Rectal smooth muscle tissue (tissue), 1 donor: ENCODE data around the gene MYBPHL.
"Not testable (repeated sequence)": the region's sequence is repeated elsewhere in the genome, so short reads cannot be mapped to it uniquely, and the experiment has no call there.

Experiments used
- H3K27ac ChIP-seq: one replicate; pipeline ENCODE4 v1.7.0; 2013; ENCODE audit warnings: low read depth, low read length, inconsistent platforms
- H3K27me3 ChIP-seq: one replicate; pipeline ENCODE4 v1.7.0; 2013; ENCODE audit warnings: low read length; ENCODE audit not compliant: control insufficient read depth, insufficient read depth
- H3K36me3 ChIP-seq: one replicate; pipeline ENCODE4 v1.7.0; 2013; ENCODE audit warnings: low read length; ENCODE audit not compliant: control insufficient read depth, insufficient read depth
- H3K4me1 ChIP-seq: one replicate; pipeline ENCODE4 v1.7.0; 2013; ENCODE audit warnings: low read length; ENCODE audit not compliant: control insufficient read depth, insufficient read depth
- H3K4me3 ChIP-seq: one replicate; pipeline ENCODE4 v1.7.0; 2013; ENCODE audit warnings: low read length
- H3K9ac ChIP-seq: one replicate; pipeline ENCODE4 v1.7.0; 2013; ENCODE audit warnings: low read length

MYBPHL gene

GRCh38 chr1:109300650-109301151 is 6.1 kb downstream of the MYBPHL start:
- no peak overlapping the region for H3K4me3 ChIP-seq
- H3K36me3 ChIP-seq, result no peaks in the 10 kb centered on the region
- no peak overlapping the region for H3K27ac ChIP-seq
- H3K27me3 ChIP-seq, result no peaks in the 10 kb centered on the region
- H3K9ac ChIP-seq, result no peak overlapping the region
- peaks cover 3% of the 10 kb centered on the region for H3K4me1 ChIP-seq

GRCh38 chr1:109299558-109300343 is 7.1 kb downstream of the MYBPHL start:
- H3K36me3 ChIP-seq, result no peaks in the 10 kb centered on the region
- H3K27ac ChIP-seq, result peak overlapping the region; percentile 41
- H3K9ac ChIP-seq, result no peak overlapping the region
- peaks cover 3% of the 10 kb centered on the region for H3K4me1 ChIP-seq
- no peak overlapping the region for H3K4me3 ChIP-seq
- no peaks in the 10 kb centered on the region for H3K27me3 ChIP-seq

GRCh38 chr1:109298666-109299557 is 7.9 kb downstream of the MYBPHL start:
- peaks cover 3% of the 10 kb centered on the region for H3K4me1 ChIP-seq
- H3K27ac ChIP-seq, result no peak overlapping the region
- no peak overlapping the region for H3K9ac ChIP-seq
- no peaks in the 10 kb centered on the region for H3K36me3 ChIP-seq
- H3K4me3 ChIP-seq, result no peak overlapping the region
- H3K27me3 ChIP-seq, result no peaks in the 10 kb centered on the region

GRCh38 chr1:109296782-109297181 is 10.0 kb downstream of the MYBPHL start:
- Histone ChIP-seq H3K4me3 (no peak overlapping the region), H3K27ac (no peak overlapping the region), H3K4me1 (peaks cover 3% of the 10 kb centered on the region), H3K9ac (no peak overlapping the region), H3K27me3 (no peaks in the 10 kb centered on the region), H3K36me3 (no peaks in the 10 kb centered on the region)

- Histone ChIP-seq H3K4me1 (peaks cover 3% of the 10 kb centered on the region), H3K9ac (no peak overlapping the region), H3K4me3 (no peak overlapping the region), H3K27me3 (no peaks in the 10 kb centered on the region), H3K36me3 (no peaks in the 10 kb centered on the region), H3K27ac (no peak overlapping the region)
Measured at GRCh38 chr1:109295712-109296415, 10.9 kb downstream of the MYBPHL start.

- no peak overlapping the region for H3K9ac ChIP-seq
- no peaks in the 10 kb centered on the region for H3K27me3 ChIP-seq
- H3K27ac ChIP-seq, result no peak overlapping the region
- peaks cover 3% of the 10 kb centered on the region for H3K4me1 ChIP-seq
- H3K36me3 ChIP-seq, result no peaks in the 10 kb centered on the region
- no peak overlapping the region for H3K4me3 ChIP-seq
Measured at GRCh38 chr1:109294481-109294880, 12.3 kb downstream of the MYBPHL start.

- no peaks in the 10 kb centered on the region for H3K4me1 ChIP-seq
- no peak overlapping the region for H3K27ac ChIP-seq
- no peak overlapping the region for H3K4me3 ChIP-seq
- H3K36me3 ChIP-seq, result no peaks in the 10 kb centered on the region
- no peaks in the 10 kb centered on the region for H3K27me3 ChIP-seq
- no peak overlapping the region for H3K9ac ChIP-seq
Measured at GRCh38 chr1:109293026-109293425, 13.8 kb downstream of the MYBPHL start.

GRCh38 chr1:109292364-109292763 is 14.4 kb downstream of the MYBPHL start:
- no peak overlapping the region for H3K27ac ChIP-seq
- no peak overlapping the region for H3K4me3 ChIP-seq
- H3K27me3 ChIP-seq, result no peaks in the 10 kb centered on the region
- no peaks in the 10 kb centered on the region for H3K4me1 ChIP-seq
- H3K36me3 ChIP-seq, result no peaks in the 10 kb centered on the region
- no peak overlapping the region for H3K9ac ChIP-seq

GRCh38 chr1:109290998-109291397 is 15.8 kb downstream of the MYBPHL start:
- no peak overlapping the region for H3K4me3 ChIP-seq
- H3K9ac ChIP-seq, result no peak overlapping the region
- H3K4me1 ChIP-seq, result no peaks in the 10 kb centered on the region
- no peak overlapping the region for H3K27ac ChIP-seq
- H3K36me3 ChIP-seq, result no peaks in the 10 kb centered on the region
- no peaks in the 10 kb centered on the region for H3K27me3 ChIP-seq

GRCh38 chr1:109290137-109290536 is 16.7 kb downstream of the MYBPHL start:
- no peaks in the 10 kb centered on the region for H3K4me1 ChIP-seq
- H3K9ac ChIP-seq, result no peak overlapping the region

GRCh38 chr1:109286762-109287161 is 20.0 kb downstream of the MYBPHL start:
- not testable (repeated sequence) for H3K27me3 ChIP-seq, H3K36me3 ChIP-seq, H3K9ac ChIP-seq, H3K4me1 ChIP-seq, H3K4me3 ChIP-seq, H3K27ac ChIP-seq

More at GRCh38 chr1:109290137-109290536, 16.7 kb downstream of the MYBPHL start:
- no peak overlapping the region for H3K27ac ChIP-seq
- no peak overlapping the region for H3K4me3 ChIP-seq
- H3K36me3 ChIP-seq, result no peaks in the 10 kb centered on the region
- H3K27me3 ChIP-seq, result no peaks in the 10 kb centered on the region
